Duodenal mucosa (tissue), 2 donors: ENCODE data around the gene TGFB2.

Experiments used
- H3K27ac ChIP-seq: one replicate; pipeline ENCODE4 v1.7.0; 2013; ENCODE audit warnings: low read depth, low read length
- H3K27me3 ChIP-seq, 2 donors: one replicate each; pipeline ENCODE4 v1.7.0; 2013; ENCODE audit warnings: low read length in 2 of 2, control low read depth in 1 of 2; ENCODE audit not compliant: insufficient read depth in 2 of 2, control insufficient read depth in 1 of 2
- H3K36me3 ChIP-seq, 2 donors: one replicate each; pipeline ENCODE4 v1.7.0; 2013; ENCODE audit warnings: low read length in 2 of 2, control low read depth in 1 of 2; ENCODE audit not compliant: insufficient read depth in 2 of 2, control insufficient read depth in 1 of 2
- H3K4me1 ChIP-seq, 2 donors: one replicate each; pipeline ENCODE4 v1.7.0; 2013; ENCODE audit warnings: low read length in 2 of 2, control low read depth in 1 of 2; ENCODE audit not compliant: insufficient read depth in 2 of 2, control insufficient read depth in 1 of 2
- H3K4me3 ChIP-seq, 2 donors: one replicate each; pipeline ENCODE4 v1.7.0; 2013; ENCODE audit warnings: low read length in 2 of 2, low read depth in 1 of 2
- H3K9ac ChIP-seq, 2 donors: one replicate each; pipeline ENCODE4 v1.7.0; 2013; ENCODE audit warnings: low read length in 2 of 2, low read depth in 1 of 2
- H3K9me3 ChIP-seq, 2 donors: one replicate each; pipeline ENCODE4 v1.7.0; 2013; ENCODE audit warnings: low read length in 2 of 2, control low read depth in 1 of 2; ENCODE audit not compliant: control insufficient read depth in 1 of 2

Gene TGFB2

GRCh38 chr1:218431476-218431875 lies 86.3 kb downstream of the TGFB2 start:
- Histone ChIP-seq H3K4me3 (no peak overlapping the region), H3K4me1 (no peaks in the 10 kb centered on the region), H3K27ac (no peak overlapping the region), H3K9ac (no peak overlapping the region), H3K27me3 (no peaks in the 10 kb centered on the region), H3K9me3 (no peaks in the 10 kb centered on the region), H3K36me3 (no peaks in the 10 kb centered on the region)

GRCh38 chr1:218433744-218434143 lies 88.6 kb downstream of the TGFB2 start:
- Histone ChIP-seq H3K27ac (no peak overlapping the region), H3K27me3 (no peaks in the 10 kb centered on the region)

GRCh38 chr1:218435528-218435927 lies 90.4 kb downstream of the TGFB2 start:
- no peak overlapping the region for H3K4me3 ChIP-seq
- H3K27ac ChIP-seq: no peak overlapping the region
- no peaks in the 10 kb centered on the region for H3K9me3 ChIP-seq
- H3K27me3 ChIP-seq: no peaks in the 10 kb centered on the region
- H3K4me1 ChIP-seq: no peaks in the 10 kb centered on the region
- no peak overlapping the region for H3K9ac ChIP-seq
- H3K36me3 ChIP-seq: no peaks in the 10 kb centered on the region

More at GRCh38 chr1:218433744-218434143, 88.6 kb downstream of the TGFB2 start:
- H3K9ac ChIP-seq: no peak overlapping the region
- no peaks in the 10 kb centered on the region for H3K9me3 ChIP-seq
- H3K36me3 ChIP-seq: no peaks in the 10 kb centered on the region
- no peaks in the 10 kb centered on the region for H3K4me1 ChIP-seq
- H3K4me3 ChIP-seq: no peak overlapping the region

GRCh38 chr1:218436346-218436745 lies 91.2 kb downstream of the TGFB2 start:
- H3K9me3 ChIP-seq: no peaks in the 10 kb centered on the region
- H3K27me3 ChIP-seq: no peaks in the 10 kb centered on the region
- H3K27ac ChIP-seq: no peak overlapping the region
- no peaks in the 10 kb centered on the region for H3K4me1 ChIP-seq
- no peak overlapping the region for H3K9ac ChIP-seq
- no peak overlapping the region for H3K4me3 ChIP-seq
- no peaks in the 10 kb centered on the region for H3K36me3 ChIP-seq

GRCh38 chr1:218436997-218437396 lies 91.9 kb downstream of the TGFB2 start:
- Histone ChIP-seq H3K36me3 (no peaks in the 10 kb centered on the region), H3K27ac (no peak overlapping the region), H3K9me3 (no peaks in the 10 kb centered on the region), H3K4me3 (no peak overlapping the region), H3K4me1 (no peaks in the 10 kb centered on the region), H3K27me3 (no peaks in the 10 kb centered on the region), H3K9ac (no peak overlapping the region)

- Histone ChIP-seq H3K9ac (no peak overlapping the region), H3K9me3 (no peaks in the 10 kb centered on the region), H3K27me3 (no peaks in the 10 kb centered on the region), H3K4me3 (no peak overlapping the region), H3K4me1 (no peaks in the 10 kb centered on the region), H3K27ac (no peak overlapping the region), H3K36me3 (no peaks in the 10 kb centered on the region)
Observed at GRCh38 chr1:218439541-218440295, 94.6 kb downstream of the TGFB2 start.

GRCh38 chr1:218443255-218443654 lies 98.1 kb downstream of the TGFB2 start:
- H3K36me3 ChIP-seq: no peaks in the 10 kb centered on the region
- H3K4me1 ChIP-seq: no peaks in the 10 kb centered on the region
- H3K27me3 ChIP-seq: no peaks in the 10 kb centered on the region
- no peak overlapping the region for H3K9ac ChIP-seq
- H3K9me3 ChIP-seq: no peaks in the 10 kb centered on the region
- no peak overlapping the region for H3K4me3 ChIP-seq
- H3K27ac ChIP-seq: no peak overlapping the region

- H3K9ac ChIP-seq: no peak overlapping the region
- no peaks in the 10 kb centered on the region for H3K27me3 ChIP-seq
- H3K4me1 ChIP-seq: no peaks in the 10 kb centered on the region
- no peak overlapping the region for H3K27ac ChIP-seq
- no peaks in the 10 kb centered on the region for H3K9me3 ChIP-seq
- no peak overlapping the region for H3K4me3 ChIP-seq
- H3K36me3 ChIP-seq: no peaks in the 10 kb centered on the region
Observed at GRCh38 chr1:218444173-218444572, 99.0 kb downstream of the TGFB2 start.

GRCh38 chr1:218444588-218444987 lies 99.5 kb downstream of the TGFB2 start:
- no peaks in the 10 kb centered on the region for H3K27me3 ChIP-seq
- no peak overlapping the region for H3K27ac ChIP-seq
- H3K4me3 ChIP-seq: no peak overlapping the region
- H3K9me3 ChIP-seq: no peaks in the 10 kb centered on the region
- H3K36me3 ChIP-seq: no peaks in the 10 kb centered on the region
- H3K9ac ChIP-seq: no peak overlapping the region
- no peaks in the 10 kb centered on the region for H3K4me1 ChIP-seq

GRCh38 chr1:218447010-218447689 lies 102.0 kb downstream of the TGFB2 start:
- no peaks in the 10 kb centered on the region for H3K9me3 ChIP-seq
- H3K4me3 ChIP-seq: no peak overlapping the region
- H3K27ac ChIP-seq: no peak overlapping the region
- H3K27me3 ChIP-seq: peaks cover 0 to under 1% of the 10 kb centered on the region in 2 donors
- no peaks in the 10 kb centered on the region for H3K4me1 ChIP-seq
- H3K36me3 ChIP-seq: no peaks in the 10 kb centered on the region
- H3K9ac ChIP-seq: no peak overlapping the region
